IMR-90 (cell line): ENCODE measurements around the gene MACC1. TPM values are rescaled to one million over a fixed set of nuclear protein-coding genes. Genes with fewer than 3 reads are reported as not detected.

Source experiments
- ATAC-seq: fragments of 200-7000 bp; cut with Tn5 transposase; 2 replicates; pipeline ENCODE4 v1.9.1; 2020; ENCODE audit warnings: low read depth, mild to moderate bottlenecking, moderate library complexity
- BruUV-seq: library from RNA; stranded (reverse); fragments of 400-500 nt; replicated peaks from 2 replicates; lab custom pipeline; 2021; lab: Mats Ljungman, UMichigan
- CTCF ChIA-PET: fragments of 300-600 bp; formaldehyde crosslinking; extraction: SDS; loops from one replicate; lab custom pipeline; 2021; ENCODE audit warnings: antibody characterized with exemption; lab: Yijun Ruan, JAX
- POLR2A ChIA-PET: fragments of 300-600 bp; sonication (Branson Sonifier 250); formaldehyde crosslinking; loops from one replicate; lab custom pipeline; 2022; ENCODE audit warnings: antibody characterized with exemption; ENCODE audit not compliant: unreplicated experiment; lab: Charles Lee
- DNase-seq: peaks from one replicate; pipeline ENCODE4 v3.0.0; 2013
- H2AFZ ChIP-seq: replicated peaks from 2 replicates; pipeline ENCODE3; 2013; ENCODE audit warnings: low read length, mild to moderate bottlenecking; ENCODE audit not compliant: poor library complexity
- H2AK5ac ChIP-seq: 2 replicates; pipeline ENCODE4 v1.6.1; 2013; ENCODE audit warnings: low read depth, low read length, inconsistent platforms
- H2AK9ac ChIP-seq: replicated peaks from 2 replicates; pipeline ENCODE3; 2013; ENCODE audit warnings: mild to moderate bottlenecking, low read depth, low read length, moderate library complexity; ENCODE audit not compliant: poor library complexity
- H2BK120ac ChIP-seq: 2 replicates; pipeline ENCODE4 v1.6.1; 2013; ENCODE audit warnings: low read depth, low read length, inconsistent platforms
- H2BK15ac ChIP-seq: 3 replicates; pipeline ENCODE4 v1.6.1; 2013; ENCODE audit warnings: low read depth, low read length, inconsistent platforms
- H2BK20ac ChIP-seq: 2 replicates; pipeline ENCODE4 v1.6.1; 2013; ENCODE audit warnings: low read depth, mild to moderate bottlenecking, inconsistent platforms, low read length, moderate library complexity
- H2BK5ac ChIP-seq: 2 replicates; pipeline ENCODE4 v1.6.1; 2013; ENCODE audit warnings: mild to moderate bottlenecking, low read depth, low read length, inconsistent platforms; ENCODE audit not compliant: poor library complexity, severe bottlenecking
- H3K14ac ChIP-seq: replicated peaks from 2 replicates; pipeline ENCODE4 v1.6.1; 2013; ENCODE audit warnings: low read depth, low read length, inconsistent platforms
- H3K18ac ChIP-seq: 2 replicates; pipeline ENCODE4 v1.6.1; 2013; ENCODE audit warnings: low read depth, low read length, control low read depth
- H3K23ac ChIP-seq: 2 replicates; pipeline ENCODE4 v1.6.1; 2013; ENCODE audit warnings: low read depth, low read length, inconsistent platforms
- H3K27ac ChIP-seq: 2 replicates; pipeline ENCODE4 v1.5.1; 2013; ENCODE audit warnings: mild to moderate bottlenecking, control low read depth, low read length; ENCODE audit not compliant: insufficient read depth
- H3K27me3 ChIP-seq: 2 replicates; pipeline ENCODE4 v1.6.1; 2013; ENCODE audit warnings: low read length; ENCODE audit not compliant: control insufficient read depth, insufficient read depth
- H3K36me3 ChIP-seq: 2 replicates; pipeline ENCODE4 v1.6.1; 2013; ENCODE audit warnings: low read length, mixed read lengths; ENCODE audit not compliant: control insufficient read depth, insufficient read depth
- H3K4ac ChIP-seq: 2 replicates; pipeline ENCODE4 v1.6.1; 2013; ENCODE audit warnings: low read depth, low read length, inconsistent platforms
- H3K4me1 ChIP-seq: 2 replicates; pipeline ENCODE4 v1.6.1; 2013; ENCODE audit warnings: low read length, mixed read lengths; ENCODE audit not compliant: control insufficient read depth, insufficient read depth
- H3K4me2 ChIP-seq: 2 replicates; pipeline ENCODE4 v1.6.1; 2013; ENCODE audit warnings: low read depth, mild to moderate bottlenecking, control low read depth, low read length, moderate library complexity
- H3K4me3 ChIP-seq: 2 replicates; pipeline ENCODE4 v1.5.1; 2013; ENCODE audit warnings: low read depth, mild to moderate bottlenecking, control low read depth, low read length, moderate library complexity; ENCODE audit not compliant: insufficient read depth
- H3K56ac ChIP-seq: 2 replicates; pipeline ENCODE4 v1.6.1; 2013; ENCODE audit warnings: low read length, inconsistent platforms; ENCODE audit not compliant: insufficient read depth; ENCODE audit errors: extremely low read depth
- H3K79me1 ChIP-seq, 2 experiments: 2 replicates each; pipeline ENCODE4 v1.6.1; 2013; ENCODE audit warnings: low read length in 2 of 2, inconsistent platforms in 1 of 2, low read depth in 1 of 2
- H3K9ac ChIP-seq: 2 replicates; pipeline ENCODE4 v1.6.1; 2013; ENCODE audit warnings: low read depth, low read length, control low read depth
- H3K9me1 ChIP-seq: 2 replicates; pipeline ENCODE4 v1.6.1; 2013; ENCODE audit warnings: low read length, inconsistent platforms; ENCODE audit not compliant: insufficient read depth
- H3K9me3 ChIP-seq: 2 replicates; pipeline ENCODE4 v1.6.1; 2013; ENCODE audit warnings: low read length; ENCODE audit not compliant: control insufficient read depth, insufficient read depth
- H4K20me1 ChIP-seq: 2 replicates; pipeline ENCODE4 v1.6.1; 2013; ENCODE audit warnings: low read length, inconsistent platforms; ENCODE audit not compliant: insufficient read depth
- H4K5ac ChIP-seq: 2 replicates; pipeline ENCODE4 v1.6.1; 2013; ENCODE audit warnings: mild to moderate bottlenecking, low read depth, low read length, control low read depth
- H4K8ac ChIP-seq, 2 experiments: 2 replicates each; pipeline ENCODE4 v1.6.1; 2013; ENCODE audit warnings: low read depth in 2 of 2, low read length in 2 of 2, control low read depth in 1 of 2, inconsistent platforms in 1 of 2
- H4K91ac ChIP-seq: 2 replicates; pipeline ENCODE4 v1.6.1; 2013; ENCODE audit warnings: low read depth, low read length, inconsistent platforms; ENCODE audit not compliant: insufficient read depth
- BHLHE40 ChIP-seq: fragments of 150-350 bp; IDR thresholded peaks from 2 replicates; pipeline ENCODE4 v1.6.1; 2016; ENCODE audit warnings: mild to moderate bottlenecking, low read depth, low read length
- CEBPB ChIP-seq: IDR thresholded peaks from 2 replicates; pipeline ENCODE4 v1.6.1; 2012; ENCODE audit warnings: low read depth, low read length, improper control_type of control experiment
- CHD1 ChIP-seq: IDR thresholded peaks from 2 replicates; pipeline ENCODE4 v1.6.1; 2012; ENCODE audit warnings: low read depth, low read length, improper control_type of control experiment
- CTCF ChIP-seq: conservative IDR thresholded peaks from 2 replicates; pipeline ENCODE4 v1.5.1; 2012; ENCODE audit warnings: mild to moderate bottlenecking, low read depth, low read length, improper control_type of control experiment
- FOS ChIP-seq: fragments of 150-350 bp; IDR thresholded peaks from 2 replicates; pipeline ENCODE4 v1.6.1; 2016; ENCODE audit warnings: low read depth, low read length
- MAFK ChIP-seq: IDR thresholded peaks from 2 replicates; pipeline ENCODE4 v1.6.1; 2012; ENCODE audit warnings: low read depth, low read length, improper control_type of control experiment
- MAZ ChIP-seq: IDR thresholded peaks from 2 replicates; pipeline ENCODE4 v1.6.1; 2012; ENCODE audit warnings: low read depth, mild to moderate bottlenecking, low read length, improper control_type of control experiment, moderate library complexity, borderline replicate concordance
- MXI1 ChIP-seq: IDR thresholded peaks from 2 replicates; pipeline ENCODE4 v1.6.1; 2012; ENCODE audit warnings: low read depth, mild to moderate bottlenecking, low read length, moderate library complexity, borderline replicate concordance
- NFE2L2 ChIP-seq: fragments of 150-350 bp; IDR thresholded peaks from 2 replicates; pipeline ENCODE4 v1.6.1; 2016; ENCODE audit warnings: low read depth, mild to moderate bottlenecking, low read length
- RAD21 ChIP-seq: IDR thresholded peaks from 2 replicates; pipeline ENCODE4 v1.6.1; 2012; ENCODE audit warnings: low read length, improper control_type of control experiment
- RCOR1 ChIP-seq: IDR thresholded peaks from 2 replicates; pipeline ENCODE4 v1.6.1; 2012; ENCODE audit warnings: mild to moderate bottlenecking, low read length, improper control_type of control experiment; ENCODE audit not compliant: insufficient replicate concordance
- SMC3 ChIP-seq: fragments of 150-350 bp; IDR thresholded peaks from 2 replicates; pipeline ENCODE4 v1.6.1; 2016; ENCODE audit warnings: low read depth, mild to moderate bottlenecking, antibody characterized with exemption, low read length, moderate library complexity
- WGBS, 2 experiments: methylation state at CpG; one replicate each; pipeline versions ENCODE4 v1.1.5 to v1.1.7; 2013; ENCODE audit warnings: missing lambda C conversion rate in 2 of 2; ENCODE audit not compliant: insufficient read length in 1 of 2; ENCODE audit errors: extremely low coverage in 2 of 2; 5-methylcytosine and 5-hydroxymethylcytosine counted together
- dilution Hi-C: fragments of 300-500 bp; cut with HindIII; formaldehyde crosslinking; loops from one replicate; pipeline ENCODE4 v1.14.3; 2018; ENCODE audit warnings: low sequenced_read_pairs; ENCODE audit not compliant: unreplicated experiment
- in situ Hi-C: fragments of 300-500 bp; cut with MboI; formaldehyde crosslinking; loops from 3 replicates; pipeline ENCODE4 v1.14.3; 2019; ENCODE audit warnings: low sequenced_read_pairs, inconsistent platforms, mixed read lengths
- intact Hi-C: fragments of 100-400 bp; cut with micrococcal nuclease; formaldehyde crosslinking; loops from 2 replicates; pipeline ENCODE4 v1.10.0; 2022
- polyA plus RNA-seq, 3 experiments: library from polyadenylated mRNA; depleted of rRNA; stranded (reverse); fragments of >200 nt; gene quantifications; 2 replicates each; pipeline ENCODE4 v1.2.3, GENCODE V29; 2012; ENCODE audit warnings: low replicate concordance in 1 of 3
- total RNA-seq: library from RNA; depleted of rRNA; stranded (reverse); fragments of >200 nt; gene quantifications from 2 replicates; pipeline ENCODE4 v1.2.3, GENCODE V29; 2012
- TF ChIP-seq, protein P1 (sequence below): fragments of 150-350 bp; IDR thresholded peaks from 2 replicates; pipeline ENCODE4 v1.6.1; 2016; ENCODE audit warnings: low read depth, mild to moderate bottlenecking, low read length, moderate library complexity, borderline replicate concordance

The MACC1 gene
- total and polyA plus RNA-seq, 2 of the 4 experiments (the other 2 are of a cell fraction): under 0.01 TPM; not detected in 1

DNA sequence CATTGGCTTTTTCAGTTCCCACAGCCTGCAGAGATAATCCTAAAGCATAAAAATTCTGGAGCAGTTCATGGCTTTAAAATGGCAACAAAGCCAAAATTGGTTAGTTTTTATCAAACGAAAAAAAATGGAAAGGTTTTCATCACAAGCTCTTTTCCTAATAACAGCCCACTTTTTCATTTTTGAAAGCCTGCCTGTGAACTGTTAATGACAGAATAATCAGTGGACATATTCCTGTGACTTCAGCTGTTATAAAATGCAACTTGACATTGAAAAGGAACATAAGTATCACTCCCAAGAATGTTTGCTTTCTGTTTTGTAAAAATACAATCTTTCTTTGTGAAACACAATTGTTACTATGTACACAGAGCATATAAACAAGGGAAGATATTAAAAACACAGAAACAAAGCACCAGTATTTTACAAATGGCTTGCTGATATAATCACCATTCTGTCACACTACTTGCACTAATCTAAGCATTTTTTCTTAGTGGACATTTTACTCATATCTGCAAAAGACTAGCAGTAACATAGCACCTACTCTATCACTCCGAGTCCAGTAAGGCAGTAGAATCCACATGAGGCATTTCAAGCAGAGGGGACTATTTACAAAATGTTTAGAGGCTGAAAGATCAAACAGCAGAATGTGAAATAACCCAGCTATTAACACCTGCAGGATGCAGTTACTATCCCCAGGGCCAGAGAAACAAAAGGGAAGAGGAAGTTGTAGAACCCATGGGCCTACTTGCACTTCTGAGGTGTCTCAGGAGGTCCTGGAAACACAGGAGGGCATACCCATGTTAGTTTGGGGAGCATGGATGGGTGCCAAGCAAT, 26.4 kb downstream of the MACC1 start:
- dilution Hi-C loops (no loop called here), intact Hi-C loops (no loop called here), in situ Hi-C loops (no loop called here)
- Histone ChIP-seq H3K9me3 (peaks cover 4% of the 10 kb centered on the region; the same call in 1 of the 2 replicates), H2AK9ac (no peak overlapping the region), H4K5ac (peak overlapping the region; percentile 26; the same call in 1 of the 2 replicates), H3K79me1 (no peaks in the 10 kb centered on the region), H3K18ac (no peak overlapping the region; the same call in 1 of the 2 replicates), H4K91ac (peak overlapping the region; percentile 23), H2BK20ac (0 out of 2 replicates have a peak overlapping the region, but pooled peaks have one; percentile 13), H2BK5ac (no peak overlapping the region), H4K8ac (no peak overlapping the region), H3K23ac (no peak overlapping the region), H3K4ac (no peak overlapping the region), H3K56ac (no peak overlapping the region), H2AK5ac (peak overlapping the region; percentile 17; the same call in 1 of the 2 replicates), H3K4me2 (no peak overlapping the region; the same call in 1 of the 2 replicates), H2AFZ (no peak overlapping the region), H3K9me1 (no peaks in the 10 kb centered on the region), H2BK15ac (no peak overlapping the region), H3K14ac (no peak overlapping the region), H3K9ac (no peak overlapping the region), H2BK120ac (0 out of 2 replicates have a peak overlapping the region, but pooled peaks have one; percentile 18), H3K4me1 (peaks cover 12% of the 10 kb centered on the region; the same call in 1 of the 2 replicates), H3K4me3 (no peak overlapping the region), H3K27me3 (no peaks in the 10 kb centered on the region), H3K27ac (peak overlapping the region; percentile 14; the same call in 1 of the 2 replicates), H4K20me1 (no peaks in the 10 kb centered on the region), H3K36me3 (no peaks in the 10 kb centered on the region)
- whole genome bisulfite sequencing, 2 experiments: no CpG with 5 or more reads among the region's 2 CpGs
- DNase-seq: no peak
- no TSS peak for BruUV-seq
- TF ChIP-seq NFE2L2: no peak
- TF ChIP-seq, protein P1, sequence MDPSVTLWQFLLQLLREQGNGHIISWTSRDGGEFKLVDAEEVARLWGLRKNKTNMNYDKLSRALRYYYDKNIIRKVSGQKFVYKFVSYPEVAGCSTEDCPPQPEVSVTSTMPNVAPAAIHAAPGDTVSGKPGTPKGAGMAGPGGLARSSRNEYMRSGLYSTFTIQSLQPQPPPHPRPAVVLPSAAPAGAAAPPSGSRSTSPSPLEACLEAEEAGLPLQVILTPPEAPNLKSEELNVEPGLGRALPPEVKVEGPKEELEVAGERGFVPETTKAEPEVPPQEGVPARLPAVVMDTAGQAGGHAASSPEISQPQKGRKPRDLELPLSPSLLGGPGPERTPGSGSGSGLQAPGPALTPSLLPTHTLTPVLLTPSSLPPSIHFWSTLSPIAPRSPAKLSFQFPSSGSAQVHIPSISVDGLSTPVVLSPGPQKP: no peak
- no peak for TF ChIP-seq MAZ
- TF ChIP-seq MAFK: no peak
- TF ChIP-seq BHLHE40: no peak
- no peak for TF ChIP-seq CEBPB
- no peak for TF ChIP-seq MXI1
- TF ChIP-seq RAD21: no peak
- no peak for TF ChIP-seq CHD1
- TF ChIP-seq FOS: no peak
- TF ChIP-seq SMC3: no peak
- no peak for TF ChIP-seq RCOR1
- TF ChIP-seq CTCF: no peak
- POLR2A ChIA-PET: no interaction called here
- ATAC-seq: 0 out of 2 replicates have a peak, but pooled peaks have one; percentile 9
- CTCF ChIA-PET: interaction anchor here (0.6 kb wide), 1 partner anchor 121 kb away, joined by 3 read pairs; no protein-coding TSS in a partner anchor
